ENCODE measurements around the gene FNDC1. TPM values are rescaled to one million over a fixed set of nuclear protein-coding genes. Genes with fewer than 3 reads are reported as not detected.

FNDC1 gene
- total RNA-seq, result not detected in 2 replicates

GRCh38 chr6:159169193-159169555 lies at the start of gene FNDC1:
FNDC1 (plus strand) TSS chr6:159169400; CDS start chr6:159169597, 197 bp downstream.

Other genes starting within 250 kb of the FNDC1 start
- 6.5 and 10.0 TPM in 2 replicates for gene RSPH3, start 169.2 kb upstream of the FNDC1 start, total RNA-seq
- gene TAGAP, start 124.4 kb upstream of the FNDC1 start, total RNA-seq, result under 0.01 TPM in 1 of 2 replicates, not detected in the other

All from tracheal epithelial cell (primary cell).